Parathyroid adenoma (tissue), 2 donors: ENCODE measurements around the gene LCOR.
"Not testable (repeated sequence)": the region's sequence is repeated elsewhere in the genome, so short reads cannot be mapped to it uniquely, and the experiment has no call there.

Experiments used
- H2AFZ ChIP-seq: fragments of 300-600 bp; sonication (generic); one replicate; pipeline ENCODE4 v1.7.0; 2017; ENCODE audit warnings: antibody characterized with exemption, mild to moderate bottlenecking
- H3K27ac ChIP-seq: fragments of 300-600 bp; sonication (generic); one replicate; pipeline ENCODE4 v1.7.0; 2017
- H3K27me3 ChIP-seq: fragments of 300-600 bp; sonication (generic); one replicate; pipeline ENCODE4 v1.7.0; 2017; ENCODE audit warnings: low read length; ENCODE audit not compliant: control insufficient read depth, insufficient read depth
- H3K36me3 ChIP-seq: fragments of 300-600 bp; sonication (generic); one replicate; pipeline ENCODE4 v1.7.0; 2017; ENCODE audit warnings: low read length; ENCODE audit not compliant: control insufficient read depth, insufficient read depth
- H3K4me1 ChIP-seq: fragments of 300-600 bp; sonication (generic); one replicate; pipeline ENCODE4 v1.7.0; 2017; ENCODE audit warnings: control low read depth
- H3K4me2 ChIP-seq: fragments of 300-600 bp; sonication (generic); one replicate; pipeline ENCODE4 v1.7.0; 2017; ENCODE audit warnings: low read length
- H3K4me3 ChIP-seq: fragments of 300-600 bp; sonication (generic); one replicate; pipeline ENCODE4 v1.7.0; 2017; ENCODE audit warnings: low read depth, low read length
- H3K79me2 ChIP-seq: fragments of 300-600 bp; sonication (generic); one replicate; pipeline ENCODE4 v1.7.0; 2017; ENCODE audit warnings: control low read depth
- H3K9ac ChIP-seq: fragments of 300-600 bp; sonication (generic); one replicate; pipeline ENCODE4 v1.7.0; 2017; ENCODE audit warnings: mild to moderate bottlenecking
- H3K9me3 ChIP-seq: fragments of 300-600 bp; sonication (generic); one replicate; pipeline ENCODE4 v1.7.0; 2017; ENCODE audit warnings: low read length; ENCODE audit not compliant: control insufficient read depth
- TF ChIP-seq, protein P1 (sequence below): fragments of 300-600 bp; sonication (generic); IDR thresholded peaks from one replicate; pipeline ENCODE4 v1.7.0; 2017; ENCODE audit warnings: antibody characterized with exemption, mild to moderate bottlenecking
- donor health status: primary hyperparathyroidism.

The LCOR gene

DNA sequence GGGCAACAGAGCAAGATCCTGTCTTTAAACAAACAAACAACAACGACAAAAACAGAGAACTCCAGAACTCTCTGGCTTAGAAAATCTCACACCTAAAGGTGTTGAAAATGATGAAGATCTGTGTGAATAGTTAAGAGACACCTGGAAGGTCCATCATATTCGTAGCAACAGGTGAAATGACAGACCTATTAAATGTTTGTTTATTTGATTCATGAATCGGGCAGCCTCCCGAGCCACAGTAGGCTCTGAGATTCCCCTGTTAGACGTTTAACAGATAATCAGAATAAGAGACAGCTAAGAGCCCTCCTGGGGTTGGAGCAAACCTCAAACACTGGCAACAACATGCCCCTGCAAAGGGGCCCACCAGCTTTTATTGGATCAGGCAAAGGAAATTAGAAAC is 103.7 kb downstream of the LCOR start:
- Histone ChIP-seq H3K27ac (no peak overlapping the region), H3K27me3 (no peaks in the 10 kb centered on the region), H3K36me3 (no peaks in the 10 kb centered on the region), H3K4me3 (no peak overlapping the region), H3K4me1 (no peaks in the 10 kb centered on the region), H3K9me3 (no peaks in the 10 kb centered on the region), H3K9ac (no peak overlapping the region), H2AFZ (no peak overlapping the region), H3K4me2 (no peak overlapping the region), H3K79me2 (peaks cover 20% of the 10 kb centered on the region)
- TF ChIP-seq, protein P1, sequence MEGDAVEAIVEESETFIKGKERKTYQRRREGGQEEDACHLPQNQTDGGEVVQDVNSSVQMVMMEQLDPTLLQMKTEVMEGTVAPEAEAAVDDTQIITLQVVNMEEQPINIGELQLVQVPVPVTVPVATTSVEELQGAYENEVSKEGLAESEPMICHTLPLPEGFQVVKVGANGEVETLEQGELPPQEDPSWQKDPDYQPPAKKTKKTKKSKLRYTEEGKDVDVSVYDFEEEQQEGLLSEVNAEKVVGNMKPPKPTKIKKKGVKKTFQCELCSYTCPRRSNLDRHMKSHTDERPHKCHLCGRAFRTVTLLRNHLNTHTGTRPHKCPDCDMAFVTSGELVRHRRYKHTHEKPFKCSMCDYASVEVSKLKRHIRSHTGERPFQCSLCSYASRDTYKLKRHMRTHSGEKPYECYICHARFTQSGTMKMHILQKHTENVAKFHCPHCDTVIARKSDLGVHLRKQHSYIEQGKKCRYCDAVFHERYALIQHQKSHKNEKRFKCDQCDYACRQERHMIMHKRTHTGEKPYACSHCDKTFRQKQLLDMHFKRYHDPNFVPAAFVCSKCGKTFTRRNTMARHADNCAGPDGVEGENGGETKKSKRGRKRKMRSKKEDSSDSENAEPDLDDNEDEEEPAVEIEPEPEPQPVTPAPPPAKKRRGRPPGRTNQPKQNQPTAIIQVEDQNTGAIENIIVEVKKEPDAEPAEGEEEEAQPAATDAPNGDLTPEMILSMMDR, result no peak

DNA sequence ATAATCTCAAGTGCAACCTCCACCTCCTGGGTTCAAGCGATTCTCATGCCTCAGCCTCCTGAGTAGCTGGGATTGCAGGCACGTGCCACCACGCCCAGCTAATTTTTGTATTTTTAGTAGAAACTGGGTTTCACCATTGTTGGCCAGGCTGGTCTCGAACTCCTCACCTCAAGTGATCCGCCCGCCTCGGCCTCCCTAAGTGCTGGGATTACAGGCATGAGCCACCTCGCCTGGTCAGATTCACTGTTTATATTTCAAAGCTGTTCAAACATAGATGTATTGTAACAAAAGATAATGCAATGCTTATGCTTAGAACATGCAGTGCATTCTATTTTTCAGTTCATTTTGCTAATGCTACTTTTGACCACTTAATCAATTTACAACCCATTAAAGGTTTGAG is 111.1 kb downstream of the LCOR start:
- H3K4me1 ChIP-seq, H3K4me3 ChIP-seq, H3K27ac ChIP-seq, H3K4me2 ChIP-seq, H3K79me2 ChIP-seq, H3K27me3 ChIP-seq, H3K9me3 ChIP-seq, H3K36me3 ChIP-seq, H3K9ac ChIP-seq, H2AFZ ChIP-seq: not testable (repeated sequence)

DNA sequence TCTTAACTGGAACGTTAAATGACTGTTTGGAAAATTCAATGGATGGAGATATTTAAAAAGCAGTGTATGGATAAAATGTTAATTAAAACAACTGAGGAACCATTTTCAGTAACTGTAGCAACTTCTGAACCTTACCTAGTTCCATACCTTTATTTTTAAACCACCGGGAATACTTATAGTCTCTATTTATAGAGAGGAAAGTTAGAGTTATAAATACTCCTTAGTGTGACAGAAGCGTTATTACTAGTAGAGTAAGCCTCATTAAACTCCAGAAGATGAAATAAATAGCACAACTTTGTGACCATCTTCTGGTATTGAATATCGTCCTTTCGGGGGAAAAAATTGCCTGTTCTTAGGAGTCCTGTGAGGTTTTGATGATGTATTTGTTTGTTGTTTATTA is 114.9 kb downstream of the LCOR start:
- Histone ChIP-seq H3K9ac (no peak overlapping the region), H3K4me2 (no peak overlapping the region), H3K27ac (no peak overlapping the region), H3K36me3 (no peaks in the 10 kb centered on the region), H3K79me2 (no peaks in the 10 kb centered on the region), H3K4me3 (no peak overlapping the region), H2AFZ (no peak overlapping the region), H3K9me3 (no peaks in the 10 kb centered on the region), H3K27me3 (no peaks in the 10 kb centered on the region), H3K4me1 (no peaks in the 10 kb centered on the region)
- TF ChIP-seq, protein P1, result no peak

DNA sequence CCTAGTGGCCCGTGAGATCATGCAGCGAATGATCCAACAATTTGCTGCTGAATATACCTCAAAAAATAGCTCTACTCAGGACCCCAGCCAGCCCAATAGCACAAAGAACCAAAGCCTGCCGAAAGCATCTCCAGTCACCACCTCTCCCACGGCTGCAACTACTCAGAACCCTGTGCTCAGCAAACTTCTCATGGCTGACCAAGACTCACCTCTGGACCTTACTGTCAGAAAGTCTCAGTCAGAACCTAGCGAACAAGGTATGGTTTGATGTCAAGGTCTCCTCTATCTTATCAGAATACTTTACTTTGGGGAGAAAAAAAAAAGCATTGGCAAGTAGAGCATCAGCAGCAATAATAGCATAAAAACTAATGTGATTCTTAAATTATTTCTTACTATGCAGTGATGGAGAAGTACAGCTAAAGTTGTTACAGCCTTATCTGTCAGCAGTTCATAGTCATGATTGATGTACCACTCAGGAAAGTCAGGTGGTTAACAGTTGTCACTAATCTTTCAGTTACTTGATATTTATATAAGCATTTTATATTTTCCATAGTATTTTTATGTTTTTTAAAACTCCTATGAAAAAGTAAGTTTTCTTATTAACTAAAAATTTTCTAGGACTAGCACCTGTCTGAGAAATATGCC is 117.1 kb downstream of the LCOR start:
- TF ChIP-seq, protein P1, result no peak
- H3K4me1 ChIP-seq, result no peaks in the 10 kb centered on the region

DNA sequence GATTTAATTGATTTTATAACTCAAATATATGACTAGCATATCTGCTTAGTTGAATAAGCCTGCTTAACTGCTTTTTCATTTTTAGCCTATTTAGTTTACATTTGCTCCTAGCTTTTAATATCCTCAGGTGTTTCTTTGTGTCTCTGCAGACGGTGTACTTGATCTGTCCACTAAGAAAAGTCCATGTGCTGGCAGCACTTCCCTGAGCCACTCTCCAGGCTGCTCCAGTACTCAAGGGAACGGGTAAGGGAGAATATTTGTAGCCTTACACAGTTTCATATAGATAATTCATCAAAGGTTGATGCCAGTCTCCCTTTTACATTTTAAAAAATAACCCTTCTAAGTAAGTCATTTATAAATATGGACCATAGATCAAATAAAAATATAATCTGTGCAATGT is 119.9 kb downstream of the LCOR start:
- H3K27me3 ChIP-seq, result no peaks in the 10 kb centered on the region
- H3K79me2 ChIP-seq, result no peaks in the 10 kb centered on the region
- TF ChIP-seq, protein P1, result no peak
- H3K4me2 ChIP-seq, result no peak overlapping the region
- H3K9ac ChIP-seq, result no peak overlapping the region
- H3K9me3 ChIP-seq, result no peaks in the 10 kb centered on the region
- no peak overlapping the region for H2AFZ ChIP-seq
- H3K36me3 ChIP-seq, result no peaks in the 10 kb centered on the region
- no peak overlapping the region for H3K27ac ChIP-seq
- no peak overlapping the region for H3K4me3 ChIP-seq
- peaks cover 5% of the 10 kb centered on the region for H3K4me1 ChIP-seq

More for the DNA sequence above, 117.1 kb downstream of the LCOR start:
- no peak overlapping the region for H3K9ac ChIP-seq
- no peak overlapping the region for H3K4me3 ChIP-seq
- H3K9me3 ChIP-seq, result no peaks in the 10 kb centered on the region
- no peak overlapping the region for H2AFZ ChIP-seq
- H3K27ac ChIP-seq, result no peak overlapping the region
- no peaks in the 10 kb centered on the region for H3K27me3 ChIP-seq
- no peaks in the 10 kb centered on the region for H3K79me2 ChIP-seq
- no peak overlapping the region for H3K4me2 ChIP-seq
- H3K36me3 ChIP-seq, result no peaks in the 10 kb centered on the region
